DOHH2 (cell line): ENCODE results near the gene CCDC83.

Experiments
- EZH2phosphoT487 ChIP-seq: fragments of 200-600 bp; sonication (generic); IDR thresholded peaks from 2 replicates; pipeline ENCODE4 v1.6.1; 2017; ENCODE audit warnings: borderline replicate concordance, mild to moderate bottlenecking, antibody characterized with exemption, low read length, moderate library complexity, mixed read lengths
- TF ChIP-seq, protein P1 (sequence below): fragments of 200-600 bp; sonication (generic); IDR thresholded peaks from one replicate; pipeline ENCODE4 v1.5.1; 2014; ENCODE audit warnings: antibody characterized with exemption, mild to moderate bottlenecking, low read depth, low read length; ENCODE audit not compliant: poor library complexity, severe bottlenecking

DNA sequence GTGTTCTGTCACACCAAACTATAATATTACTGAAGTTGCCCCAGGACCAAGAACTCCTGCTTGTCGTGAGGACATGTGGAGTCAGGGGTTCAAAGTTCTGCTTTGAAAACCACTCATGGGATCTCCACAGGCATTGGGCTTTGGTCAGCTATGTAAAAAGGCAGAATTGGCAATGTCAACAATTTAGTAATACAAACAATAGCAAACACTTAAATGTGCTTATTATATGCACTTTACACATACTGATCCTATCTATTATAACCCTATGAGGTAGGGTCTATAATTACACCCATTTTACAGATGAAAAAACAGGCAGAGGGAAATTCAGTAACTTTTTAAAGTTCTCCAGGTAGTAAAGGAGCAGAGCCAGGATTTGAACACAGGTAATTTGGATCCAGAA lies 94.6 kb downstream of the CCDC83 start:
- TF ChIP-seq, protein P1, sequence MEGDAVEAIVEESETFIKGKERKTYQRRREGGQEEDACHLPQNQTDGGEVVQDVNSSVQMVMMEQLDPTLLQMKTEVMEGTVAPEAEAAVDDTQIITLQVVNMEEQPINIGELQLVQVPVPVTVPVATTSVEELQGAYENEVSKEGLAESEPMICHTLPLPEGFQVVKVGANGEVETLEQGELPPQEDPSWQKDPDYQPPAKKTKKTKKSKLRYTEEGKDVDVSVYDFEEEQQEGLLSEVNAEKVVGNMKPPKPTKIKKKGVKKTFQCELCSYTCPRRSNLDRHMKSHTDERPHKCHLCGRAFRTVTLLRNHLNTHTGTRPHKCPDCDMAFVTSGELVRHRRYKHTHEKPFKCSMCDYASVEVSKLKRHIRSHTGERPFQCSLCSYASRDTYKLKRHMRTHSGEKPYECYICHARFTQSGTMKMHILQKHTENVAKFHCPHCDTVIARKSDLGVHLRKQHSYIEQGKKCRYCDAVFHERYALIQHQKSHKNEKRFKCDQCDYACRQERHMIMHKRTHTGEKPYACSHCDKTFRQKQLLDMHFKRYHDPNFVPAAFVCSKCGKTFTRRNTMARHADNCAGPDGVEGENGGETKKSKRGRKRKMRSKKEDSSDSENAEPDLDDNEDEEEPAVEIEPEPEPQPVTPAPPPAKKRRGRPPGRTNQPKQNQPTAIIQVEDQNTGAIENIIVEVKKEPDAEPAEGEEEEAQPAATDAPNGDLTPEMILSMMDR: no peak
- no peak for TF ChIP-seq EZH2phosphoT487
